ENCODE measurements around the gene AUTS2.

The AUTS2 gene

GRCh38 chr7:69934144-69934903 is 336.0 kb downstream of the AUTS2 start:
- Histone ChIP-seq H3K36me3 (ENCODE audit: insufficient read depth, low read depth, low read length) (no peaks in the 10 kb centered on the region), H3K9ac (ENCODE audit: low read depth, low read length) (no peak overlapping the region)

GRCh38 chr7:69935107-69935506 is 336.8 kb downstream of the AUTS2 start:
- Histone ChIP-seq H3K9me3 (ENCODE audit: insufficient read depth, low read depth, low read length) (no peaks in the 10 kb centered on the region), H3K36me3 (ENCODE audit: insufficient read depth, low read depth, low read length) (no peaks in the 10 kb centered on the region), H3K4me1 (ENCODE audit: insufficient read depth, low read length) (no peaks in the 10 kb centered on the region), H3K27ac (ENCODE audit: low read length) (no peak overlapping the region), H3K9ac (ENCODE audit: low read depth, low read length) (no peak overlapping the region), H3K27me3 (ENCODE audit: insufficient read depth, low read length) (no peaks in the 10 kb centered on the region), H3K4me3 (ENCODE audit: low read length) (no peak overlapping the region)

More at GRCh38 chr7:69934144-69934903, 336.0 kb downstream of the AUTS2 start:
- no peak overlapping the region for H3K27ac ChIP-seq (ENCODE audit: low read length)
- H3K4me1 ChIP-seq (ENCODE audit: insufficient read depth, low read length) = no peaks in the 10 kb centered on the region
- no peak overlapping the region for H3K4me3 ChIP-seq (ENCODE audit: low read length)
- H3K27me3 ChIP-seq (ENCODE audit: insufficient read depth, low read length) = no peaks in the 10 kb centered on the region
- H3K9me3 ChIP-seq (ENCODE audit: insufficient read depth, low read depth, low read length) = no peaks in the 10 kb centered on the region

- Histone ChIP-seq H3K4me3 (ENCODE audit: low read length) (no peak overlapping the region), H3K4me1 (ENCODE audit: insufficient read depth, low read length) (no peaks in the 10 kb centered on the region)
Measured at GRCh38 chr7:69937097-69937496, 338.8 kb downstream of the AUTS2 start.

GRCh38 chr7:69939317-69939716 is 341.0 kb downstream of the AUTS2 start:
- Histone ChIP-seq H3K9ac (ENCODE audit: low read depth, low read length) (no peak overlapping the region), H3K4me1 (ENCODE audit: insufficient read depth, low read length) (no peaks in the 10 kb centered on the region)

More at GRCh38 chr7:69937097-69937496, 338.8 kb downstream of the AUTS2 start:
- H3K9ac ChIP-seq (ENCODE audit: low read depth, low read length) = no peak overlapping the region
- H3K36me3 ChIP-seq (ENCODE audit: insufficient read depth, low read depth, low read length) = no peaks in the 10 kb centered on the region
- H3K27ac ChIP-seq (ENCODE audit: low read length) = no peak overlapping the region
- no peaks in the 10 kb centered on the region for H3K9me3 ChIP-seq (ENCODE audit: insufficient read depth, low read depth, low read length)
- no peaks in the 10 kb centered on the region for H3K27me3 ChIP-seq (ENCODE audit: insufficient read depth, low read length)

GRCh38 chr7:69941077-69941651 is 342.9 kb downstream of the AUTS2 start:
- Histone ChIP-seq H3K36me3 (ENCODE audit: insufficient read depth, low read depth, low read length) (no peaks in the 10 kb centered on the region), H3K9ac (ENCODE audit: low read depth, low read length) (no peak overlapping the region), H3K27ac (ENCODE audit: low read length) (no peak overlapping the region), H3K4me3 (ENCODE audit: low read length) (no peak overlapping the region), H3K27me3 (ENCODE audit: insufficient read depth, low read length) (no peaks in the 10 kb centered on the region), H3K4me1 (ENCODE audit: insufficient read depth, low read length) (peaks cover 2% of the 10 kb centered on the region; the same call in 1 of the 2 replicates), H3K9me3 (ENCODE audit: insufficient read depth, low read depth, low read length) (no peaks in the 10 kb centered on the region)

More at GRCh38 chr7:69939317-69939716, 341.0 kb downstream of the AUTS2 start:
- Histone ChIP-seq H3K27me3 (ENCODE audit: insufficient read depth, low read length) (no peaks in the 10 kb centered on the region), H3K27ac (ENCODE audit: low read length) (no peak overlapping the region), H3K4me3 (ENCODE audit: low read length) (no peak overlapping the region), H3K9me3 (ENCODE audit: insufficient read depth, low read depth, low read length) (no peaks in the 10 kb centered on the region), H3K36me3 (ENCODE audit: insufficient read depth, low read depth, low read length) (no peaks in the 10 kb centered on the region)

GRCh38 chr7:69942573-69942972 is 344.3 kb downstream of the AUTS2 start:
- H3K9me3 ChIP-seq (ENCODE audit: insufficient read depth, low read depth, low read length) = no peaks in the 10 kb centered on the region
- peaks cover 2% of the 10 kb centered on the region; the same call in 1 of the 2 replicates for H3K4me1 ChIP-seq (ENCODE audit: insufficient read depth, low read length)
- H3K9ac ChIP-seq (ENCODE audit: low read depth, low read length) = no peak overlapping the region
- no peaks in the 10 kb centered on the region for H3K36me3 ChIP-seq (ENCODE audit: insufficient read depth, low read depth, low read length)
- H3K4me3 ChIP-seq (ENCODE audit: low read length) = no peak overlapping the region
- no peaks in the 10 kb centered on the region for H3K27me3 ChIP-seq (ENCODE audit: insufficient read depth, low read length)
- H3K27ac ChIP-seq (ENCODE audit: low read length) = no peak overlapping the region

- Histone ChIP-seq H3K4me1 (ENCODE audit: insufficient read depth, low read length) (peaks cover 2% of the 10 kb centered on the region; the same call in 1 of the 2 replicates), H3K9ac (ENCODE audit: low read depth, low read length) (no peak overlapping the region), H3K27ac (ENCODE audit: low read length) (no peak overlapping the region), H3K27me3 (ENCODE audit: insufficient read depth, low read length) (no peaks in the 10 kb centered on the region), H3K4me3 (ENCODE audit: low read length) (no peak overlapping the region), H3K36me3 (ENCODE audit: insufficient read depth, low read depth, low read length) (no peaks in the 10 kb centered on the region), H3K9me3 (ENCODE audit: insufficient read depth, low read depth, low read length) (no peaks in the 10 kb centered on the region)
Measured at GRCh38 chr7:69946901-69947300, 348.6 kb downstream of the AUTS2 start.

GRCh38 chr7:69947998-69948397 is 349.7 kb downstream of the AUTS2 start:
- H3K36me3 ChIP-seq (ENCODE audit: insufficient read depth, low read depth, low read length) = no peaks in the 10 kb centered on the region
- H3K27ac ChIP-seq (ENCODE audit: low read length) = no peak overlapping the region
- no peaks in the 10 kb centered on the region for H3K9me3 ChIP-seq (ENCODE audit: insufficient read depth, low read depth, low read length)
- no peak overlapping the region for H3K9ac ChIP-seq (ENCODE audit: low read depth, low read length)
- peaks cover 2% of the 10 kb centered on the region; the same call in 1 of the 2 replicates for H3K4me1 ChIP-seq (ENCODE audit: insufficient read depth, low read length)
- H3K4me3 ChIP-seq (ENCODE audit: low read length) = no peak overlapping the region
- H3K27me3 ChIP-seq (ENCODE audit: insufficient read depth, low read length) = no peaks in the 10 kb centered on the region

GRCh38 chr7:69949122-69949521 is 350.8 kb downstream of the AUTS2 start:
- Histone ChIP-seq H3K4me3 (ENCODE audit: low read length) (no peak overlapping the region), H3K27ac (ENCODE audit: low read length) (no peak overlapping the region), H3K9ac (ENCODE audit: low read depth, low read length) (no peak overlapping the region), H3K36me3 (ENCODE audit: insufficient read depth, low read depth, low read length) (no peaks in the 10 kb centered on the region), H3K9me3 (ENCODE audit: insufficient read depth, low read depth, low read length) (no peaks in the 10 kb centered on the region), H3K4me1 (ENCODE audit: insufficient read depth, low read length) (peaks cover 2% of the 10 kb centered on the region; the same call in 1 of the 2 replicates), H3K27me3 (ENCODE audit: insufficient read depth, low read length) (no peaks in the 10 kb centered on the region)

- no peaks in the 10 kb centered on the region for H3K27me3 ChIP-seq (ENCODE audit: insufficient read depth, low read length)
- H3K27ac ChIP-seq (ENCODE audit: low read length) = no peak overlapping the region
- H3K4me1 ChIP-seq (ENCODE audit: insufficient read depth, low read length) = no peaks in the 10 kb centered on the region
- H3K9ac ChIP-seq (ENCODE audit: low read depth, low read length) = no peak overlapping the region
- H3K36me3 ChIP-seq (ENCODE audit: insufficient read depth, low read depth, low read length) = no peaks in the 10 kb centered on the region
- no peaks in the 10 kb centered on the region for H3K9me3 ChIP-seq (ENCODE audit: insufficient read depth, low read depth, low read length)
- H3K4me3 ChIP-seq (ENCODE audit: low read length) = no peak overlapping the region
Measured at GRCh38 chr7:69951458-69951857, 353.2 kb downstream of the AUTS2 start.

- no peaks in the 10 kb centered on the region for H3K27me3 ChIP-seq (ENCODE audit: insufficient read depth, low read length)
- no peaks in the 10 kb centered on the region for H3K36me3 ChIP-seq (ENCODE audit: insufficient read depth, low read depth, low read length)
- H3K4me1 ChIP-seq (ENCODE audit: insufficient read depth, low read length) = no peaks in the 10 kb centered on the region
- no peak overlapping the region for H3K9ac ChIP-seq (ENCODE audit: low read depth, low read length)
- H3K4me3 ChIP-seq (ENCODE audit: low read length) = no peak overlapping the region
- H3K9me3 ChIP-seq (ENCODE audit: insufficient read depth, low read depth, low read length) = no peaks in the 10 kb centered on the region
- H3K27ac ChIP-seq (ENCODE audit: low read length) = no peak overlapping the region
Measured at GRCh38 chr7:69953136-69954067, 355.1 kb downstream of the AUTS2 start.

Measured in iPS-20b (cell line).